GM23248 (cell line): ENCODE data around the gene ARMC12. TPM values are rescaled to one million over a fixed set of nuclear protein-coding genes. Genes with fewer than 3 reads are reported as not detected.

ENCODE experiments used
- DNase-seq: peaks from one replicate; pipeline ENCODE4 v3.0.0-alpha.2; 2015
- H2AFZ ChIP-seq: fragments of 200-600 bp; sonication (generic); 2 replicates; pipeline ENCODE4 v1.6.1; 2016; ENCODE audit warnings: antibody characterized with exemption
- H3F3A ChIP-seq: fragments of 200-600 bp; sonication (generic); 2 replicates; pipeline ENCODE4 v1.6.1; 2016; ENCODE audit warnings: mild to moderate bottlenecking, antibody characterized with exemption, mixed run types; ENCODE audit not compliant: insufficient read depth
- H3K27ac ChIP-seq: fragments of 200-600 bp; sonication (generic); 2 replicates; pipeline ENCODE4 v1.5.1; 2016; ENCODE audit warnings: mild to moderate bottlenecking
- H3K27me3 ChIP-seq: fragments of 200-600 bp; sonication (generic); replicated peaks from 2 replicates; pipeline ENCODE4 v1.6.1; 2016; ENCODE audit warnings: mild to moderate bottlenecking; ENCODE audit not compliant: insufficient read depth
- H3K36me3 ChIP-seq: fragments of 200-600 bp; sonication (generic); 2 replicates; pipeline ENCODE4 v1.6.1; 2016; ENCODE audit warnings: low read depth, mild to moderate bottlenecking
- H3K4me1 ChIP-seq: fragments of 200-600 bp; sonication (generic); 2 replicates; pipeline ENCODE4 v1.6.1; 2016; ENCODE audit warnings: mild to moderate bottlenecking; ENCODE audit not compliant: insufficient read depth
- H3K4me2 ChIP-seq: fragments of 200-600 bp; sonication (generic); one replicate; pipeline ENCODE4 v1.6.1; 2016; ENCODE audit warnings: mild to moderate bottlenecking; ENCODE audit not compliant: unreplicated experiment
- H3K4me3 ChIP-seq: fragments of 200-600 bp; sonication (generic); 2 replicates; pipeline ENCODE4 v1.5.1; 2016; ENCODE audit warnings: mild to moderate bottlenecking
- H3K79me2 ChIP-seq: fragments of 200-600 bp; sonication (generic); 2 replicates; pipeline ENCODE4 v1.6.1; 2016; ENCODE audit warnings: mild to moderate bottlenecking; ENCODE audit not compliant: insufficient read depth
- H3K9ac ChIP-seq: fragments of 200-600 bp; sonication (generic); 2 replicates; pipeline ENCODE4 v1.6.1; 2016; ENCODE audit warnings: mild to moderate bottlenecking
- H3K9me2 ChIP-seq: fragments of 200-600 bp; sonication (generic); 2 replicates; pipeline ENCODE4 v1.6.1; 2016; ENCODE audit warnings: mixed run types, mild to moderate bottlenecking, moderate library complexity; ENCODE audit not compliant: insufficient read depth
- H3K9me3 ChIP-seq: fragments of 200-600 bp; sonication (generic); one replicate; pipeline ENCODE4 v1.6.1; 2017; ENCODE audit warnings: low read depth
- H4K20me1 ChIP-seq: fragments of 200-600 bp; sonication (generic); 2 replicates; pipeline ENCODE4 v1.6.0; 2016; ENCODE audit not compliant: insufficient read depth
- EZH2 ChIP-seq: fragments of 200-600 bp; sonication (generic); IDR thresholded peaks from 2 replicates; pipeline ENCODE4 v1.6.1; 2018; ENCODE audit warnings: antibody characterized with exemption, mild to moderate bottlenecking; ENCODE audit not compliant: insufficient read depth, poor library complexity, severe bottlenecking
- EZH2phosphoT487 ChIP-seq: fragments of 200-600 bp; sonication (generic); IDR thresholded peaks from 2 replicates; pipeline ENCODE4 v1.6.1; 2018; ENCODE audit warnings: antibody characterized with exemption, moderate library complexity, mild to moderate bottlenecking, low read depth; ENCODE audit not compliant: insufficient read depth
- WGBS, 2 experiments: methylation state at CpG; one replicate each; pipeline ENCODE4 v1.1.6; 2015 to 2017; ENCODE audit warnings: low lambda C conversion rate in 2 of 2, low coverage in 1 of 2; ENCODE audit errors: missing lambda C conversion rate in 2 of 2; 5-methylcytosine and 5-hydroxymethylcytosine counted together
- in situ Hi-C: fragments of 300-500 bp; cut with MboI; formaldehyde crosslinking; loops from 2 replicates; pipeline ENCODE4 v1.15.0; 2020
- polyA plus RNA-seq: library from polyadenylated mRNA; unstranded; fragments of >200 nt; fragmentation: Nextera tagmentation; extraction: Ambion mirVana; gene quantifications from 2 replicates; pipeline ENCODE4 v1.2.1, GENCODE V29; 2016
- total RNA-seq: library from RNA; depleted of rRNA; stranded (reverse); fragments of >200 nt; shearing (Covaris generic); gene quantifications from 2 replicates; pipeline ENCODE4 v1.2.3, GENCODE V29; 2014

ARMC12 gene
- total and polyA plus RNA-seq, 2 experiments from 2014 or later: 0.26 TPM; not detected in 1

- DNase-seq: no peak
- Histone ChIP-seq H3K4me2 (no peak overlapping the region), H3K4me3 (no peak overlapping the region), H4K20me1 (no peaks in the 10 kb centered on the region), H3K27me3 (no peaks in the 10 kb centered on the region), H3K36me3 (no peaks in the 10 kb centered on the region), H2AFZ (no peak overlapping the region), H3K9ac (no peak overlapping the region), H3K9me2 (no peaks in the 10 kb centered on the region), H3K4me1 (no peaks in the 10 kb centered on the region), H3K9me3 (no peaks in the 10 kb centered on the region), H3K79me2 (no peaks in the 10 kb centered on the region), H3K27ac (no peak overlapping the region), H3F3A (no peaks in the 10 kb centered on the region)
- in situ Hi-C loops: no loop called here
- TF ChIP-seq EZH2phosphoT487 (no peak), EZH2 (no peak)
- 65 to 67% methylated on average over 18 to 19 of the region's 19 CpGs for WGBS, 2 experiments
Measured at GRCh38 chr6:35717449-35718374, 19.1 kb upstream of the ARMC12 start.

- Histone ChIP-seq H3K36me3 (no peaks in the 10 kb centered on the region), H4K20me1 (no peaks in the 10 kb centered on the region), H3F3A (no peaks in the 10 kb centered on the region), H3K4me3 (no peak overlapping the region), H3K4me2 (no peak overlapping the region), H3K4me1 (no peaks in the 10 kb centered on the region), H3K79me2 (no peaks in the 10 kb centered on the region), H3K27ac (no peak overlapping the region), H3K9me3 (no peaks in the 10 kb centered on the region), H3K27me3 (no peaks in the 10 kb centered on the region), H2AFZ (no peak overlapping the region), H3K9ac (no peak overlapping the region), H3K9me2 (no peaks in the 10 kb centered on the region)
- in situ Hi-C loops: no loop called here
- TF ChIP-seq EZH2: no peak
- TF ChIP-seq EZH2phosphoT487: no peak
- DNase-seq: no peak
- WGBS, 2 experiments: 95 to 96% methylated on average over 4 of the region's 4 CpGs
Measured at GRCh38 chr6:35718375-35718736, 18.5 kb upstream of the ARMC12 start.

GRCh38 chr6:35718911-35719381 lies 17.9 kb upstream of the ARMC12 start:
- H3K4me3 ChIP-seq: no peak overlapping the region
- 98% methylated on average over 2 of the region's 2 CpGs for WGBS, 2 experiments
- H3K27me3 ChIP-seq: no peaks in the 10 kb centered on the region
- H4K20me1 ChIP-seq: no peaks in the 10 kb centered on the region
- no peak overlapping the region for H3K4me2 ChIP-seq
- no peaks in the 10 kb centered on the region for H3K36me3 ChIP-seq
- no peaks in the 10 kb centered on the region for H3K4me1 ChIP-seq
- no peak overlapping the region for H3K9ac ChIP-seq
- in situ Hi-C loops: no loop called here
- TF ChIP-seq EZH2 (no peak), EZH2phosphoT487 (no peak)
- no peaks in the 10 kb centered on the region for H3F3A ChIP-seq
- H3K79me2 ChIP-seq: no peaks in the 10 kb centered on the region
- H3K27ac ChIP-seq: no peak overlapping the region
- H3K9me2 ChIP-seq: no peaks in the 10 kb centered on the region
- H2AFZ ChIP-seq: no peak overlapping the region
- no peak for DNase-seq
- no peaks in the 10 kb centered on the region for H3K9me3 ChIP-seq

- Histone ChIP-seq H4K20me1 (no peaks in the 10 kb centered on the region), H3K79me2 (no peaks in the 10 kb centered on the region), H3K4me3 (no peak overlapping the region), H3K36me3 (no peaks in the 10 kb centered on the region), H3K4me2 (no peak overlapping the region), H3K9me3 (no peaks in the 10 kb centered on the region), H3K9ac (no peak overlapping the region), H3K9me2 (no peaks in the 10 kb centered on the region), H3K27ac (no peak overlapping the region), H3K27me3 (no peaks in the 10 kb centered on the region), H3F3A (no peaks in the 10 kb centered on the region), H2AFZ (no peak overlapping the region), H3K4me1 (no peaks in the 10 kb centered on the region)
- no peak for DNase-seq
- TF ChIP-seq EZH2phosphoT487: no peak
- TF ChIP-seq EZH2: no peak
- in situ Hi-C loops: no loop called here
- WGBS, 2 experiments: 80 to 87% methylated on average over 5 of the region's 5 CpGs
Measured at GRCh38 chr6:35719404-35719829, 17.4 kb upstream of the ARMC12 start.
